ENCODE data around the gene SLC25A33.
A peak's percentile ranks its signal among the peaks of the same experiment; 100 is the strongest.
"Not testable (repeated sequence)": the region's sequence is repeated elsewhere in the genome, so short reads cannot be mapped to it uniquely, and the experiment has no call there.

Gene SLC25A33, protein sequence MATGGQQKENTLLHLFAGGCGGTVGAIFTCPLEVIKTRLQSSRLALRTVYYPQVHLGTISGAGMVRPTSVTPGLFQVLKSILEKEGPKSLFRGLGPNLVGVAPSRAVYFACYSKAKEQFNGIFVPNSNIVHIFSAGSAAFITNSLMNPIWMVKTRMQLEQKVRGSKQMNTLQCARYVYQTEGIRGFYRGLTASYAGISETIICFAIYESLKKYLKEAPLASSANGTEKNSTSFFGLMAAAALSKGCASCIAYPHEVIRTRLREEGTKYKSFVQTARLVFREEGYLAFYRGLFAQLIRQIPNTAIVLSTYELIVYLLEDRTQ

DNA sequence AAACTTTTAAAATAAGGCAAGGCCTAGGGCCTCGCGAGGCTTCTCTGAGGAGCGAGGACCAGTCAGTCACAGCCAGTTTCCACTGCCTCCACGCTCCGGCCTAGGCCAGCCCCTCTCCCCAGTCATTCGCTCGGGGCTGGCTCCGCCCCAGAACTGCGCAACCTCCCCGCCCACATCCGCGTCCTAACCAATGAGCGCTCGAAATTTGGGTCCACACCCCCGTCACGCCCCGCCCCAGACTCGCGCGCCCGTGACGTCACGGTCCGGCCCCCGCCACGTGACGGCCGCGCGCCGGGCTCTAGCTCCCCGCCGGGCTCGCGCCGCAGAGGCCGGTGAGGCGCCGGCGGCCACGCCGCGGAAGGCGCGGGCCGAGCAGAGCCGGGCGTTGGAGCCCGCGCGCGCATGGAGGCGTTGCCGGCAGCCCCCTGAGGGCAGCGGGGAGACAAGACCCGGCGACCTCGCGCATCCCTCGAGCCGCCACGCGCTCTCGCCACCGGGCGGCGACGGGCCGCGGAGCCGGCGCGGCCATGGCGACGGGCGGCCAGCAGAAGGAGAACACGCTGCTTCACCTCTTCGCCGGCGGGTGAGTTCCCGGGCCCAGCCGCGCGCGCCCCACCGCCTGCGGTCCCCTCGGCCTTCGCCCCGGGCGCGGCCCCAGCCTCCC lies at the start of gene SLC25A33:
Gene SLC25A33, plus strand, starts transcription at position 301 of the 664 bp plus-strand sequence. Its CDS starts 227 bp downstream, at position 528.
- in situ Hi-C loops (cut with HindIII; ENCODE audit: low pct_unique_long_range_greater_than_20kb, low sequenced_read_pairs), result no loop called here
- DNase-seq (ENCODE audit: low read depth in 1 of 2, low spot score in 1 of 2), result peak; percentile 85 to 97
- TF ChIP-seq JUND (IDR thresholded peaks at IDR 0.05; ENCODE audit: low read depth), result no peak

DNA sequence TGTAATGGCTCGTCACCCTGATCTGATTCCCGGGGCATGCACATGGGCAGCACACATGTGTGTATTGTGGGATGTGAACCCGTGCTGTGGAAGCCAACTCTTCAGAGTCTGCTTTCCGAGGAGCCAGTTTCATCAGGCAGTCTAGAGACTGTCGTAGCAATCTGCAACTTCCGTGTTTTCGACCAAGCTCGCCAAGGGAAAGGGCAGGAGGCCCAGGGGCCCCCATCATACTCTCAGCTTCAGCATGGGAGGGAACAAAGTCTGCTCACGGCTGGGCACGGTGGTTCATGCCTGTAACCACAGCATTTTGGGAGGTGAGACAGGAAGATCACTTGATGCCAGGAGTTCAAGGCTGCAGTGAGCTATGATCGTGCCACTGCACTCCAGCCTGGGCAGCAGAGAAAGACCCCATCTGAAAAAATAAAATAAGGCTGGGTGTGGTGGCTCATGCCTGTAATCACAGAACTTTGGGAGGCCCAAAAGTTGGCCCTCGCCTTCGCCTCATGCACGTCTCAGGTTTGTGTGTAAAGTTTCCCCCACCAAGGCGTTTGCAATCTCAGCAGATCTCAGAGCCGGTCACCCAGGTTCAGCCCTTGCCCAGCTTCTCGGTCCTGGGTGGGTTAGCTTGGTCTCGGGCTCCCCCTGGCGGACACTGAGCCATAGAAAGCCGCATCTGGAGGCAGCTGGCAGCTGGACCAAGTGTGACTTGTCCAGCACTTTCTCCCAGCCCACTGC lies 48.5 kb upstream of the SLC25A33 start:
- peak; percentile 51 to 77 for DNase-seq (ENCODE audit: low read depth in 1 of 2, low spot score in 1 of 2)
- TF ChIP-seq JUND (IDR thresholded peaks at IDR 0.05; ENCODE audit: low read depth), result no peak
- in situ Hi-C loops (cut with HindIII; ENCODE audit: low pct_unique_long_range_greater_than_20kb, low sequenced_read_pairs), result no loop called here

DNA sequence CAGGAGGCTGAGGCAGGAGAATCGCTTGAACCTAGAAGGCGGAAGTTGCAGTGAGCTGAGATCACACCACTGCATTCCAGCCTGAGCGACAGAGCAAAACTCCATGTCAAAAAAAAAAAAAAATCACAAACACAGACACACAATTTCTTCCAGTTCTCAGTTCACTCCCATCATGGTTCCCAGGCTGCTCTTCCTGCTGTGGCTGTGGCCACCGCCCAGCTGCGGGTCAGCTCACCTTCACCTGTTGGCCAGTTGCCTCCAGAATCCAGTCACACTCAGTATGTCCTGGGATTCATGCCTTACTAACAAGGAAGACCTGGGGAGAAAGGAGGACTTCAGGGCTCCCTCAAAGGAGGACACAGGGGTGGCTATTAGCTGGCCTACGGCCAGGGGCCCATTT lies 45.9 kb upstream of the SLC25A33 start:
- in situ Hi-C loops (cut with HindIII; ENCODE audit: low pct_unique_long_range_greater_than_20kb, low sequenced_read_pairs), result no loop called here
- DNase-seq (ENCODE audit: low read depth in 1 of 2, low spot score in 1 of 2), result no peak
- TF ChIP-seq JUND (IDR thresholded peaks at IDR 0.05; ENCODE audit: low read depth), result no peak

DNA sequence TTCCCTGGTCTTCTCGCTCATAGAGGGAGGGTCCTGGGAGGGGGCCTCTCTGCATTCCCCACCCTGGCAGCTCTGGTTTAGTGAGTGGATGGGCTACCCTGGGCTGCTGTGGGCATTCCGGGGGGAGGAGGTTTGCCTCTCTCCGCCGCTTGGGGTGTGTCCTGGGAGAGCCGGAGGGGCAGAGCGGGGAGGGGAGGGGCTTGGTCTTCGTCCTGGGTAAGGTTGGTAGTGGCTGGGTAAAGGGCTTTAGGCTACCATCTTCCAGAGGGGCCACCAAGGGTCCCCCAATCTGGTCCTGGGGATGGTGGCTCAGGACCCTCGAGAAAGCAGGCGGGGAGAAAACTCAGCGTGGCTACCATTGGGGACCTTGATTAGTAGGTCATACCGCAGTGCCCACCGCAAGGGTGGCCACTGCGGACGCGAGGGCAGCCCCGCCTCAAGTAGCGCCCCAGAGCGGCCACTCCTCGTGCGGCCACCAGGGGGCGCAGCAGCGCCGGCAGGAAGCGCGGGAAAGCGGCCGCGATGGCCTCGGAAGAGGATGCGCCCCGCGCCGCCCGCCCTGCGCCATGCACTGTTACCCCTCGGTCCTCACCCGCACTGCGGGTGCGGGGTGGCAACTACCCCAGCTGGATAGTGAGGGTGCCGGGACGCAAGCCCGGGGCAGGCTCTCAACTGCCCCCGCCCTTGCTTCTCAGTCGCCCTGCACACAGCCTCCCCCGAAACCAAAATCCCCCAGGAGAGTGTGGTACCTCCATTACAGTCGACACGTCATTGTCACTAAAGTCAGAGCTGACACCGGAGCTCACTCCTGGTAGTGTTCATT lies 44.1 kb upstream of the SLC25A33 start:
- TF ChIP-seq JUND (IDR thresholded peaks at IDR 0.05; ENCODE audit: low read depth), result no peak
- peak in 1 of 2 experiments; percentile 53 for DNase-seq (ENCODE audit: low read depth in 1 of 2, low spot score in 1 of 2)
- in situ Hi-C loops (cut with HindIII; ENCODE audit: low pct_unique_long_range_greater_than_20kb, low sequenced_read_pairs), result no loop called here

DNA sequence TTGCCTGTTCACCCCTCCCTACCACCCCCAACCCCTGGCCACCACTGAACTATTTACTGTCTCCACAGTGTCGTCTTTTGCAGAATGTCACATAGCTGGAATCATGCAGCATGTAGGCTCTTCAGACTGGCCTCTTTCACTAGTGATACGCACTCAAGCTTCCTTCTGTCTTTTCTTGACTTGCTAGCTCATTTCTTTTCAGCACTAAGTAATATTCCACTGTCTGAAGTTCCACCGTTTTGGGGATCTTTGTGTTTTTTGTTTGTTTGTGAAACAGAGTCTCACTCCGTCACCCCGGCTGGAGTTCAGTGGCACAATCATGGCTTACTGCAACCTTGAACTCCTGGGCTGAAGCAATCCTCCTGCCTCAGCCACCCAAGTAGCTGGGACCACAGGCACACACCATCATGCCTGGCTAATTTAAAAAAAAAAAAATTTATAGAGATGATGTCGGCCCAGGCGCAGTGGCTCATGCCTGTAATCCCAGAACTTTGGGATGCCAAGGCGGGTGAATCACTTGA lies 43.4 kb upstream of the SLC25A33 start:
- no peak for DNase-seq (ENCODE audit: low read depth in 1 of 2, low spot score in 1 of 2)
- in situ Hi-C loops (cut with HindIII; ENCODE audit: low pct_unique_long_range_greater_than_20kb, low sequenced_read_pairs), result no loop called here
- no peak for TF ChIP-seq JUND (IDR thresholded peaks at IDR 0.05; ENCODE audit: low read depth)

DNA sequence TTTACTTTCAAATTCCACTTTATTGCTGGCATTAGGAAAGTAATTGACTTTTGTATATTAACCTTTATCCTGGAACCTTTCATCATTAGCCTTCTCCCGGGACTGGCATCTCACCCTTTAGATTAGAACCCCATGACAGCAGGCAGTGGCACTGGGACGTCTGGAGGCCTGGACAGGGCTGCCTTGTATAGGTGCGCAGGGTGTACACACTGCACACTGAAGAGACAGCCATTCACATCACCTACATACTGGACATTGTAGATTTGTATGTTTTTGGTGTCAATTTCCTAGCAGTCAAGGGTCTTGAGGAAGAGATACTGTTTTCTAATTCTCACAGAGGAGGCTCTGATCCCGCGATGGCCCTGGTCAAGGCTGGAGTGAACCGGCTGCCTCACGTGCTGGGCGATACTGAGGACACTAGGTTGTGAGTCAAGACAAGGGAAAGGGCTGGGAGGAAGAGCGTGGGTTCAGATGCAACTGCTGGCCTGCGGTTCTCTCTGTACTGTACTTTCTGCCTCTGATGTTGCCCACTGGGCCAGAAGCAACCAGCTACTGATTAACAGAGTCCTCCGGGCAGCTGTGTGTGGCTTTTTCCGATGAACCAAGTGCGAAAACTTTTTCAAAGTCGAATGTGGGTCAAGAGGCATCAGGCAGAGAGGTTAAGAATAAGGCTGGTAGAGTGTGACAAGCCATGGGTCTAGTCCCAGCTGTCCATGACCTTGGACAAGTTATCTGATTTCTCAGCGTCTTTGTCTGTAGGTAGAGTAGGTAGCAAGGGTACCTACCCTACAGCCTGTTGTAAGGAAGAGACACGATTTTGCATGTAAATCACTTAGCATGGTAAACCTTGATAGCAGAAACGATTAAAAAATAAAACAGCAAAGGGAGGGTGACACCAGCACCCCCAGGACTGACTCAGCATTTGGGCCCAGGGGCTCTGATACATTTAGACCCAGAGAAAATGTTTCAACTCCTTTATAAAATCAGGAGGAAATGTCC lies 38.2 kb upstream of the SLC25A33 start:
- in situ Hi-C loops (cut with HindIII; ENCODE audit: low pct_unique_long_range_greater_than_20kb, low sequenced_read_pairs), result no loop called here
- DNase-seq (ENCODE audit: low read depth in 1 of 2, low spot score in 1 of 2), result no peak
- TF ChIP-seq JUND (IDR thresholded peaks at IDR 0.05; ENCODE audit: low read depth), result no peak

DNA sequence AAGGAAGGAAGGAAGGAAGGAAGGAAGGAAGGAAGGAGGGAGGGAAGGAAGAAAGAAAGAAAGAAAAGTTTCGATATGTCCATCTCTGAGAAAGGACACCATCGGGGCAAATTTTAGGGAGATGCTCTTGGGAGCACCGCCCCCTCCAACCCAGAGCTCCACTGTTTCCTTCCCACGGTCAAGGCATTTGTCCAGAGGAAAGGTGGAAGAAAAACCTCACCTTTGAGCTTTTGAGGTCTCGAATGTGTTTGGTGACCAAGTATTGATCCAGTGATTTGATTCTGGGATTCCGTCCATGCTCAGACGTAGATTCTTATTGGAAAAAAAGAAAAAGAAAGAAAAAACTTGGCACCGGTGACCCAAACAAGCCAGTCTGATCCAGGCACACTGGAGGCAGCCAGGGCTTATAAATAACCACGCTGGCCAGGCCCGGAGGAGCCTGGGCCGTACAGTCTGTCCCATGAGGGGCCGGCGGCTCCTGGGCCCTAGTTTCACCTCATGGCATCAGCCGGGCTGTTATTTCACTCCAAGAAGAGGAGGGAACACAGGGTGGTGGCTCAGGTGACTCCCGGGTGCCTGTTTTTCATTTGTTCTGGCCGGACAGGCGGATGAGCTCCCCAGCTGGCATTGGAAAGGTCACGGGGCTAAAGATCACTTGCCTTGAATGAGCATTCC lies 36.1 kb upstream of the SLC25A33 start:
- in situ Hi-C loops (cut with HindIII; ENCODE audit: low pct_unique_long_range_greater_than_20kb, low sequenced_read_pairs), result no loop called here
- TF ChIP-seq JUND (IDR thresholded peaks at IDR 0.05; ENCODE audit: low read depth), result no peak

DNA sequence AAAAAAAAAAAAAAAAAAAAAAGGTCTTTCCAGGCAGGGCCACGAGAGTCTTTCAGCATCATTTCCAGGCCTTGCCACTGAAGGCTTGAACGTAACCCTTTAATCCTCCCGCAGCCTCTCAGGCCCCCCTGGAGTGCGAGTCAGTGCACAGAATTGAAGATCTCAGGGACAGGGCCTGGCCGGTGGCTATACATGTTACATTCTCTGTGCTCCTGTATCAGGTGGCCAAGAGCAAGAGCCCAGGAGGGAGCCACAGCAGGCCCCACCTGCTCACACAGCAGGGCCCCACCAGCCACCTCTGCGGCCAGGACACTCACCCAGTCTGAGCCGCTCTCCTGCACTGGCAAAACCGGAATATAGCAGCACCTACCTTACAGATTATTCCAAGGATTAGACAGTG lies 34.1 kb upstream of the SLC25A33 start:
- in situ Hi-C loops (cut with HindIII; ENCODE audit: low pct_unique_long_range_greater_than_20kb, low sequenced_read_pairs), result no loop called here
- no peak for TF ChIP-seq JUND (IDR thresholded peaks at IDR 0.05; ENCODE audit: low read depth)
- DNase-seq (ENCODE audit: low read depth in 1 of 2, low spot score in 1 of 2), result peak in 1 of 2 experiments; percentile 38

More for the DNA sequence above, 36.1 kb upstream of the SLC25A33 start:
- DNase-seq (ENCODE audit: low read depth in 1 of 2, low spot score in 1 of 2), result no peak

DNA sequence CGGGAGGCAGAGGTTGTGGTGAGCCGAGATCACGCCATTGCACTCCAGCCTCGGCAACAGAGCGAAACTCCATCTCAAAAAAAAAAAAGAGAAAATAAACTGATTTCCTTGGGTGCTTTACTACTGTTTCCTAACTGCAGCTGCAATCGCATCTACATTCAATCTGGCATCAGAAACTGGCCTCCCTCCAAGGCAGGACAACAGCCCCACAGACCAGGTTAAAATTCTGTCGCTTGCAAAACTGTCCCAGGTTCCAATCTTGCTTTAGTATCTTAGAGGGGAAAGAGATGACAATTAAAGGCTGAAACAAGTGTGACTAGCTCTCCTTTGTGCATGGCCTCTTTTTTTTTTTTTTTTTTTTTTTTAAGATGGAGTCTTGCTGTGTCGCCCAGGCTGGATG lies 32.4 kb upstream of the SLC25A33 start:
- DNase-seq (ENCODE audit: low read depth in 1 of 2, low spot score in 1 of 2), result no peak
- TF ChIP-seq JUND (IDR thresholded peaks at IDR 0.05; ENCODE audit: low read depth), result no peak
- in situ Hi-C loops (cut with HindIII; ENCODE audit: low pct_unique_long_range_greater_than_20kb, low sequenced_read_pairs), result no loop called here

DNA sequence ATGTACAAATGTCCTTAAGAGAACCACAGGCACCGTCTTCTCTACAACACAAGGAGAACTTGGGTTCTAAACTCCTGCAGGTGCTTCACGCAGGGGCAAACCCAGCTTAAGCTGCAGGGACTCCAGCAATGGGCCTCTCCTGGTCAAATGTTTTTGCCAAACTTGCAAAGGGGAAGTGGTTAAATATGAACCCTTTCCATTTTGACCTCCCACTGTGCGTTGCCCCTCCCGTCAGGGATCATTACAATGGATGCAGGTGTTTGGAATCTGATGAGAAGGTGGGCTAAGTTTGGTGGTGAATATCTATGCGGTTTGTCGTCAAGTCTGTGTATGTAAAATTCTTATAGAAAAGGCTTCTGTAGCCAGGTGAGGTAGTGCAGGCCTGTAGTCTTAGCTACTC lies 29.1 kb upstream of the SLC25A33 start:
- in situ Hi-C loops (cut with HindIII; ENCODE audit: low pct_unique_long_range_greater_than_20kb, low sequenced_read_pairs), result no loop called here
- DNase-seq (ENCODE audit: low read depth in 1 of 2, low spot score in 1 of 2), result no peak
- TF ChIP-seq JUND (IDR thresholded peaks at IDR 0.05; ENCODE audit: low read depth), result no peak

DNA sequence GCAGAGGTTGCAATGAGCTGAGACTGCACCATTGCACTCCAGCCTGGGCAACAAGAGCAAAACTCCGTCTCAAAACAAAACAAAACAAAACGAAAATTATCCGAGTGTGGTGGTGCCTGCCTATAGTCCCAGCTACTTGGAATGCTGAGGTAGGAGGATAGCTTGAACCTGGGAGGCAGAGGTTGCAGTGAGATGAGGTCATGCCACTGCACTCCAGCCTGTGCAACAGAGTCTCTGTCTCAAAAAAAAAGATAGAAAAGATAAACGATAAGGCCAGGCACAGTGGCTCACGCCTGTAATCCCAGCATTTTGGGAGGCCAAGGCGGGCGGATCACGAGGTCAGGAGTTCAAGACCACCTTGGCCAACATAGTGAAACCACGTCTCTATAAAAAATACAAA lies 23.7 kb upstream of the SLC25A33 start:
- DNase-seq (ENCODE audit: low read depth in 1 of 2, low spot score in 1 of 2); in situ Hi-C loops (cut with HindIII; ENCODE audit: low pct_unique_long_range_greater_than_20kb, low sequenced_read_pairs): not testable (repeated sequence)
